Measurements from ENCODE around the gene KEAP1.

GRCh38 chr19:10453852-10454251, 49.3 kb downstream of the KEAP1 start:
- no peak for TF ChIP-seq POLR2A (IDR thresholded peaks at IDR 0.05; ENCODE audit: low read depth, low read length)
- TF ChIP-seq SIN3A (IDR thresholded peaks at IDR 0.05; ENCODE audit: low read depth, low read length) = no peak
- TF ChIP-seq SPI1 (IDR thresholded peaks at IDR 0.05; ENCODE audit: borderline replicate concordance, insufficient read depth, low read depth, low read length) = no peak
- no peak for TF ChIP-seq RUNX3 (IDR thresholded peaks at IDR 0.05; ENCODE audit: low read length)
- TF ChIP-seq YBX1 (IDR thresholded peaks at IDR 0.05) = no peak
- no peak for TF ChIP-seq PAX8 (IDR thresholded peaks at IDR 0.05)
- no peak for TF ChIP-seq CREB1 (IDR thresholded peaks at IDR 0.05; ENCODE audit: low read depth)
- TF ChIP-seq HDAC6 (IDR thresholded peaks at IDR 0.05; ENCODE audit: unreplicated experiment) = no peak
- no peak for TF ChIP-seq POLR2AphosphoS5 (IDR thresholded peaks at IDR 0.05; ENCODE audit: low read length)
- TF ChIP-seq SMARCA5 (IDR thresholded peaks at IDR 0.05) = no peak
- TF ChIP-seq PKNOX1 (IDR thresholded peaks at IDR 0.05) = no peak
- no peak for TF ChIP-seq NFIC (IDR thresholded peaks at IDR 0.05; ENCODE audit: low read depth, low read length)
- no peak for TF ChIP-seq CTCF (IDR thresholded peaks at IDR 0.05 in 2 of 3, conservative IDR thresholded peaks at IDR 0.05 in 1 of 3; ENCODE audit: control insufficient read depth in 2 of 3, extremely low read depth in 1 of 3, insufficient read depth in 1 of 3, low read depth in 3 of 3, low read length in 3 of 3)
- TF ChIP-seq SUZ12 (IDR thresholded peaks at IDR 0.05; ENCODE audit: unreplicated experiment) = no peak

Data from GM12878 (cell line).